Epithelial cell of prostate (primary cell): ENCODE data around the gene NOSTRIN.
A peak's percentile ranks its signal among the peaks of the same experiment; 100 is the strongest.

Experiments
- DNase-seq: peaks from one replicate; pipeline ENCODE4 v3.0.0-alpha.2; 2011; ENCODE audit warnings: low read depth, low spot score
- H3K27ac ChIP-seq: fragments of 450-650 bp; 2 replicates; pipeline ENCODE4 v1.5.1; 2017; ENCODE audit warnings: mild to moderate bottlenecking

Gene NOSTRIN

DNA sequence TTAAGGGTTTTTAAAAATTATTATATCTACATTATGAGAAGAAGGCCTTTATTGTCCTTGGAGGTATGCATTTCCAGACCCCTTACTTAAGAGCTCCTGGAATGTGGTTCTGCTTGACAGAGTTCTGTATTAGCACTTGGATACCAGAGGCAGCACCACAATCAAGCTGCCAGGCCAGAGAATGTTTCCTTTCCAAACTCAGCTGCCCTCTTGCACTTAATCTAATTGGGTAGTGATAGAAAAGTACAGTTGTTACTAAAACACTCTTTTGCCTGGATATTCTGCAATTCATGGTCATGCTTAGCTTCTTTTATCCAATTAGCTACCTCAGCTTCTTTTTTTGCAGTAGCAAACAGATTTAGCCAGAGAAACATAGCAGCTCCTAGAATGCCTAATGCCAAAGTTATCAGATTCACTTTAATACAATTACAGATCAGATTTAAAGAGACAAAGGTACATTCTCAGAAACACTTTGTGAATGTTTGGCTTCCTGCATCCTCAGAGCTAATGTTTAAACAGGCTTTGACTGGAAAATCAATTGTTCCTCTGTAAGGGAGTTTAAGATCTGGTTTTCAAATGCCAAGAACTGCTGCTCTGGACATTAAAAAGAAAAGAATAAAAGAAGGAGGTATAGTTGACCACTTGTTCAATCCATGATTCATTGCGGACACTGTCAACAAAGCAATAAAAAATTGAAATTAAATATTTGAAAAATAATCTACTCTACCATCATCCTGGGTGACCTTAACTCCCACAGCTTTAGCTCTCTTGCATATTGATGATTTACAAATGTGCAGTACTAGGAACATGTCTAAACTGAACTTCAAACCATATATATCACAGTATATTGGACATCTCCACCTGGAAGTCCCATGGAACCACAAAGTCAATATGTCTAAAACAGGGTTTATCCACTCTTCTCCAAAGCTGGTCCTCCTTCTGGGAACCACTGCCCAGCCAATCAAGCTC is 12.8 kb downstream of the NOSTRIN start:
- H3K27ac ChIP-seq = no peak overlapping the region
- DNase-seq = no peak

DNA sequence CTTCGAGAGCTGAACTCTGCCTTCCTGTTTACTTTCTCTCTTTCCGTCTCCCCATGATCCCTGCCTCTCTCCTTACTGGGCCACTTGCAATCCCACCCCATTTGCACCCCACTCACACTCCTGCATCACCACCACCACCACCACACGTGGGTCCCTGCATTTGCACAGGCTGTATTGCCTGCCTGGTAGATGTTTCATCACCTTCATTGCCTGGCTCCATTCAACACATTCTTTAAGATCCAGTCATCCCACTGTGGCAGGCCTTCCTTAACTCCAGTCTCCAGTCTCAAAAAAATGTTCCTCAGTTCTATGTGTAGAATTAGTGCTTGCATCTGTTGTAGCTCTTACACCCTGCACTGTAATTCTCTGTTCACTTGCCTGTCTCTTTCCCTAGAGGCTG is 13.9 kb downstream of the NOSTRIN start:
- H3K27ac ChIP-seq = no peak overlapping the region
- peak; percentile 12 for DNase-seq

DNA sequence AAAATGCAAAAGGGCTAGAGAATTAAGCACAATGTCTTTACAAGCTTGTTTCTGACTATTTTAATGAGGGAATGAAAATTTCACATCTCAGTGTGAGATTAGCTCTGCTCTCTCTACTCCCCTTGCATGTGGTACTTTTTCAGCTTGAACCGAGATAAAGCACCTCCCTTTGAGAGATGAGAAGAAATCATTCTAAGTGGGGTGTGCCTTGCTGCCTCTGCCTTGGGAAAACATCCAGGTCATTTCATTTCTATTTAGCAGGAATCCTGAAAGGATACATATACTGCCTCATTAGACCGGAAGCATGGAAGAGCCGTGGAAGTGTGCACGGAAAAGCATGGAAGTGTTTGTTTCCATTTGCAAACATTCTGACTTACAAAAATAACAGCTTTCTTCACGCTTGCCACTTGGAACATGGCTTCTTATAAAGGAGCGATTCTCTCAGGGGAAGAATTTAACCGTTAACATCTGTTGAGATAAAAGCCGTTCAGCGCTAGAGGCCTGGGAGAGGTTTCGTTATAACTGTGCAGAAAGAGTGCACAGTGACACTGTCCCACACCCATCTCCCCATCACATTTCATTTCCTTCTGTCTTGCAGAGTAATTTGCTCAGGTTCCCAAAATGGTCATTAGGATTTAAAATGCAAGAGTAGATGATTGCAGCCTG is 16.7 kb downstream of the NOSTRIN start:
- DNase-seq = no peak
- no peak overlapping the region for H3K27ac ChIP-seq

DNA sequence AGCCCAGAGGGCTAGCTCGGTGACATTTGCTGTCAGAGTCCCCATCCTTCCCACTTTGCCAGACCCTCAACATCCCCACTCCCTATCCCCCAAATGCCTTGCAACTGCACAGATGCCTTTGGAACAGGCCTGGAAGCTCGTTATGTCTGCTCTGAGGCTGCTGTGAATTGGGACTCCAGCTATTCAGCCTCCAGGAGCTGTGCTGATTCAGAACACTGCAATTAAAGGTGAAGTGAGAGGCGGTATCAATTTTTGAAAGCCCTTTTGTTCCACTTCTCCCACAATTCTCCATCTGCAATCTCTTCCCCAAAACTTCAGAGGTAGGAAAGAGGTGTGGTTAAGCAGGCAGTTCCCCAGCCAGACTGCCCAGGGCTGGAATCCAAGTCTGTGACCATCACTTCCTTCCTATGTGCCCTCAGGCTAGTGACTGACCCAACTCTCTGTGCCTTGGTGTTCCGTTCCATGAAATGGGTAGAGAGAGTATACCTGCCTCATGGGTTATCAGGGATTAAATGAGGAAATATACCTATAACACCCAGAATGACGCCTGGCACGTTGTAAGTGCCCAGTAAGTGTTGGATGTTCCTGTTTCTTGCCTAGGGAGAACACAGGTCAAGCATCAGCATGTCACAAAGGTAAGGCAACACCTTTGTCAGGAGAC is 17.5 kb downstream of the NOSTRIN start:
- no peak for DNase-seq
- H3K27ac ChIP-seq = no peak overlapping the region

DNA sequence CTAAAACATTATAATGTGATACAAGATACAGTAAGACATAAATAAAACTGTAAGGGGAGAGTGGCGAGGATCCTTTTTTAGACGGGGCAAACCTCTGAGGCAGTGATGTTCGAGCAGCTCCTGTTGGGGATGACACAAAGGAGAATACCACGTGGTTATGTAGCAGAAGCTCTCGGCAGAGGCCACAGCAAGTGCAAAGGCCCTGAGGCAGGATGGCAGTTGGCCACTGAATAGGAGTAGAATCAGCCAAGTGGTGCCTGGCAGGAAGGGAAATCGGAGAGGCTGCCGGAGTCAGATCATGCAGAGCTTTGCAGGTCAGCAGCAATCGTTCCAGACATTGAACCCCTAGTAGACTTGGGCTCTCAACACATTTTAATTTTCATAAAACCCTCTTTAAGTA is 19.1 kb downstream of the NOSTRIN start:
- H3K27ac ChIP-seq = no peak overlapping the region
- DNase-seq = no peak

DNA sequence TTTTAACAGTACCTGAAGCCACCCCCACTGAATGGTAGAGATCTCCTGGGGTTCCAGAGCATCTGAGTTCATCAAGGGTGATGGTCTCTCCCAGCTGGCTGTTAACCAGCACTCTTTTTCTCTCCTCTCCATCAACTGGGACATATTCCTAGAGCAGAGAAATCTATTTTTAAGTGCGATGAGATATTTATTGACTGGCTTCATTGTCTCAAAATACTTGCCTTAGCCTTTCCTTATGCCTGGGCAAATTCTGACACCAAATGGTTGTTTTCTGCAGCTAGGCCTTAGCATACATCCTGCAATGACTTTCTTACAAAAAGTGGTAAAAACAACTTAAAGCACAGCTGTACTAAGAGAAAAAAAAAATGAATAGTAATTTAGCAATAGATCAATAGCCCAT is 19.6 kb downstream of the NOSTRIN start:
- no peak overlapping the region for H3K27ac ChIP-seq
- no peak for DNase-seq

DNA sequence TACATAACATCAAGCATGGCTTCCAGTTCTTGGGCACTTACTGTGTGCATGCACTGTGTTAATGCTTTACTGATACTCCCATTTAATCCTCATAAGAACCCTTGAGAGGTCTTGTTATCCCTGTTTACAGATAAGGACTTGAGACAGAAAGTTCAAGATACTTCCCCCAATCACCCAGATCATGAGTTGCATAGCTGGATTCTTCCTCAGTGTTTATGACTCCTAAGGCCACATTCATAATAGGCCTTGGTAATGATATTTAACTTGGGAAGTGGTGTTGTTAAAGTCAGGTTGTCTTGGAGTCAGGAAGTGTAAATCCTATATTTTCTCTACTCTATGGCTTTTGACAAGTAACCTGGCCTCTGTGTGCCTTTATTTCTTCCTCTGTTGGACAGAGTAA is 22.7 kb downstream of the NOSTRIN start:
- no peak overlapping the region for H3K27ac ChIP-seq

DNA sequence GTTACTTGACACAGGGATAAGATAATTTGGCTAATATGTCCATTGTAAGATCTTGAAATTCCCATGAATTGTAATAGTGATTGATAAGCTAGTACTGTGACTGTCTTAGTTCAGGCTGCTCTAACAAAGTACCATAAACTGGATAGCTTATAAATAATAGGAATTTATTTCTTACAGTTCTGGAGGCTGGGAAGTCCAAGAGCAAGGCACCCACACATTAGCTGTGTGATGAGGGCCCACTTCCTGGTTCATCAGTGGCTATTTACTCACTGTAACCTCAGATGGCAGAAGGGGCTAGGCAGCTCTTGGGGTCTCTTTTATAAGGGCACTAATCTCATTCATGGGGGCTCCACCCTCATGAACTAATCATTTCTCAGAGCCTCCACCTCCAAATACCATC is 28.5 kb downstream of the NOSTRIN start:
- H3K27ac ChIP-seq = no peak overlapping the region
- no peak for DNase-seq

More for the DNA sequence above, 22.7 kb downstream of the NOSTRIN start:
- DNase-seq = no peak

DNA sequence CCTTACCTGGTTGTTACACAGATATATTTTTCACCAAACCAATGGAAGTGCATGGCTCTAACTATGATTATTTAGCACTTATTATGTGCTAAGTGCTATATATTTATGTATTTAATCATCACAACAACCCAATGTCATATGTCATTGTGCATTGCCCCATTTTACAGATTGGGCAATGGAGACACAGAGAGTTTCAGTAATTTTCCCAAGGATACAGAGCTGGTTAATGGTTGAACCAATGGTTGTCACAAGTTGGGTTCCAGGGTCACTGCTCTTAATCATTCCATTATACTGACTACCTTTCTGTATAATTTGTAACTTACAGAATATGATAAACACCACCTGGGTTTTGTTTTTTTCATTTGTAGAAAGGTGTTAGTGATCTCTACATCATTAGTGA is 29.2 kb downstream of the NOSTRIN start:
- DNase-seq = no peak
- no peak overlapping the region for H3K27ac ChIP-seq

DNA sequence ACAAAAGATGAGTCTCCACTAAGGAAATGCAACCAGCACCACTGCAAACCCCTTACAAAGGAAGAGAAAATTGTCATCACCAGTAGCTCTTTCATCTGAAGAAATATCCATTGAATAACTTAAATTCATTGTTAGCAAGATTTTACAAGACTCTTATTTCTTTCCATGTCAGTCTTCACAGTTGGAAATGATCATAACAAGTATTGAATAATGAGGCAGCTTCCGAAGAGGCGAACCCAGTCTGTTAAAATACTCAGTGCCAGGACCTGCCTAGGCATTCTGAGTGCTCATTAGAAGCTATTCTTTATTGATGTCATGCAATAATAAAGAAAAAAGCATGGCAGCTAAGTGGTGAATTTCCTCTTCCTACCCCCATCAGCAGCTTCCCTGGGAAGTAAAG is 33.5 kb downstream of the NOSTRIN start:
- H3K27ac ChIP-seq = no peak overlapping the region
- DNase-seq = no peak

DNA sequence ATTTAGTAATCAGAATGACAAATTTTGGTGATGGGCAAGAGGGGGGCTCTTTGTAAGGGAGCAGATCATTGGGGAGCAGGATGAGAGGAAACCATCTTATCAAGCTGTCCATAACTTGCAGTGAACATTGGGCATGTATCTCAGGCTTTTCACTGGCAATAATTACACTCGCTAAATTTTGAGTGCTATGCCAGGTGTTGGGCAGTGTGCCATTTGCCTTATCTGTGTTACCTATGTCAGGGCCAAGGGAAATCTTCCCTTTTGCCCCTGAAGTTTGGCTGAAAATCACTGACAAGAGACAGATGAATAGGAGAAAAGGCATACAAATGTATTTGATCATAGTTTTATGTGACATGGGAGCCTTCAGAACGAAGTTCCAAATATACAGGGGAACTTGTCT is 39.0 kb downstream of the NOSTRIN start:
- DNase-seq = no peak

DNA sequence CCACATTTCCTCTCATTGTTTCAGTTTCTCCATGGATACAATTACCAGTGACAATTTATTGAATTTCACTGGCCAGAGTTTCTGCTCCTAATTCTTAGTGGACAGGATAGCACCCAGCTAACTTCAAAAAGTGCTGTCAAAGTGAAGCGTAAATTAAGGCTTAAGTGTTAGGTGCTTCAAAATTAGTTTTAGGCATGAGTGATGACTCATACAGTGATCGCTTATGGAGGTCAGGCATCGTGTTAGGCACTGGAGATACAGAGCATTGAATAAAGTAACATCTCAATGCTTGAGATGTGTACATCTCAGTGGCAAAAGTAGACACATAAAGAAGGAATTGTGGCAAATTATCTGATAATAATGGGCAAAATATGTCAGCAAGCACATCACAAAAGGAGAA is 40.8 kb downstream of the NOSTRIN start:
- no peak overlapping the region for H3K27ac ChIP-seq

More for the DNA sequence above, 39.0 kb downstream of the NOSTRIN start:
- no peak overlapping the region for H3K27ac ChIP-seq

DNA sequence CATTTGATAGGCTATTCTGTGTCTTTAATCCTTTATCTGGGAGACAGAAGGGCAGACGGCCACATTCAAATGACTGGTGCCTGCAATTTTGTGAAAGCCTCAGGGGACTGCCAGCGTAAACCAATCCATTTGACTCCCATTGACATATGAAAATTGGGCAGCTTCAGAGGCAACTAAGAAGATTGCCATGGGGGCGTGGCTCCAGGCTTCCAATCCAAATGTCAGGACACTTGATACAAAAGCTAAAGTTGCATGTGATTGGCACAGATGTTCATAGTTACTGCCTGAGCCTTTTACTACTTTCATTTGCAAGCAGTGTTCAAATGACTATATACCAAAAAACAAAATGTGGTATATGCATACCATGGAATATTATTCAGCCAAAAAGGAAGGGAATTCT is 45.8 kb downstream of the NOSTRIN start:
- no peak overlapping the region for H3K27ac ChIP-seq
- DNase-seq = no peak

More for the DNA sequence above, 40.8 kb downstream of the NOSTRIN start:
- DNase-seq = no peak

DNA sequence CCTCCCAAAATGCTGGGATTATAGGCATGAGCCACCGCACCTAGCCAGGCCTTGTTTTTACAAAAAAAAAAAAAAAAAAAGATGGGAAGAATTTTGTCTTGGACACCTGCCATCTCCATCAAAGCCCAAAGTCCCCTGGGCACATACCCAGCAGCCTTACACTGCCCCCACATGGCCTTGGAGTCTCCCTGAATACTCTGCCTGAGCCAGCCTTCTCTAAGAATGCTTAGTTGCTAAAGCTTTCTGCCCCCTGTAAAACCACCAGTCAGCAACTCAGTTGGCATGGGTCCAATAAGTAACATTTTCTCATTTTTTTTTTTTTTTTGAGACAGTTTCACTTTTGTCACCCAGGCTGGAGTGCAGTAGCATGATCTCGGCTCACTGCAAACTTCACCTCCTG is 47.2 kb downstream of the NOSTRIN start:
- no peak overlapping the region for H3K27ac ChIP-seq
- DNase-seq = no peak

DNA sequence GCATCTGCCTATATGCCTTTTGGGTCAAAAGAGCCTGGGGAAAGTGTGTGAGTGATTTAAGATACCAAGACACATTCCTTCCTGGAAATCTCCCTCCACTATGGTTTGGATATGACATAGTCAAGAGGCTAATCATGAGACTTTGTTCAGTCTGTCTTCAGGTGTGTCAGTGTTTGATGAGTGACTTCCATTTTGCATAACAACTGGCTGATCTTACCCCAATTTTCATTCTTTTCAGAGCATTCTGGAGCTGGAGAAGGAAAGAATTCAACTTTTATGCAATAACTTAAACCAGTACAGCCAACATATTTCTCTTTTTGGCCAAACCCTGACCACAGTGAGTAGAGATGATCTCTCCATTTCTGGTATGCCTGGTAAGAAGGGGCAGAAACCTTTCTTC is 48.4 kb downstream of the NOSTRIN start:
- H3K27ac ChIP-seq = no peak overlapping the region
- no peak for DNase-seq

DNA sequence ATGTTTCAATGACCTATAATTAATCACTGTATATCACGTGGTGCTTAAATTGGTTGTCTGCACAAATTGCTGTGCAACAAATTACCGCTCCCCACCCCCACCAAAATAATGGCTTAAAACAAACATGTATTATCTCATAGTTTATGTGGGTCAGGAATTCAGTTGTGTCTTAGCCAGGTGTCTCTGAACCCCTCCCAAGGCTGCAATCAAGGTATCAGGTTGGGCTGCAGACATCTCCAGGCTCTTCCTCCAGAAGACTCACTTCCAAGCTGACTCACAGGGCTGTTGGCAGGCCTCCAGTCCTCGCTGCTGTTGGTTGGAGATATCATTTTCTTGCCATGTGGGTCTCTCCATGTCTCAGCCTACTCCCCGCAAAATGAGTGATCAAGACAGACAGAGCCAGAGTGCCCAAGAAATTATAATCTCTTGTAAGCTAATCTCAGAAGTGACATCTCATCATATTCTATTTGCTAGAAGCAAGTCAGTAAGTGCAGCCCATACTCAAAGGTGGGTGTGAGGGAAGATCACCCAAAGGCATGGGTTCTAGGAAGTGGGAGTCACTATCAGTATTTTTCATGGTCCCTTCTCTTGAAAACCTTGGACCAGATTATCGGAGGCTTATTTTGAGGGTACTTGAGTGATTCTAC is 49.4 kb downstream of the NOSTRIN start:
- no peak overlapping the region for H3K27ac ChIP-seq
- DNase-seq = peak; percentile 57

DNA sequence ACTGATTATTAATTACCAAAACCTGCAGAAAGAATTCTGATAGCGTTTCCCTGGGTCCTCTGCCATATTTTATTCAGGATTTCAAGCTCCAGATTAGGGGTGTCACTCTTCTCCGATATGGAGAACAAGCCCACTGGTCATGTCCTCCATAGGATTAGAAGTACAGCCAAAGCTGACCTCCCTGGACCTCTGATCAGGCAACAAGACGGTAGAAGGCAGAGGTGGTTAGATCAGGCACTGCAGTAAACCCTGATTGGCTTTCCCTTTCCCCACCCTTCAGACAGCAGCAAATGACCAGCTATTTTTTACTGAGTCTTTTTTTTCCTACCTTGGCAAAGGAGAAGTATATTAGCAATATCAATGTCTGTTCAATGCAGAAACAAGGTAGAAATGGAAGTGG is 50.0 kb downstream of the NOSTRIN start:
- no peak for DNase-seq
- no peak overlapping the region for H3K27ac ChIP-seq

DNA sequence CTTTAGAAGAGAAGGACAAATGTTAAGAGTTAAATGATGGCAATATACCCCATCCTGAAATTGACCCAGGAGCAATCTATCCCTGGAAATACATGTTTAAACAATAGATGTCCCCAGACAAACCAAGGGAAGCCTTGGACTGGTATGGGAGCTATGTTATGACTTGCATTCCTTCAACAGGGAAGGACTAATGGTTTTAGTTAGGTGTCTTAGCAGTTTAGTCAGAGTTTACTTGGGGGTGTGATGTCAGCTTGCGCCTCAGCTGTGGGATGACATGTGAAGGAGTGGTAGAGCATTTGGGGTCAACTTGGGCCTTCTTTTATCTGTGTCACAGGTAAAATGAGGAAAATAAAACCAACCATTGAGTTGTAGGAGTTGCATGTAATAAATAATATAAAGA is 51.0 kb downstream of the NOSTRIN start:
- peak; percentile 16 for DNase-seq
- no peak overlapping the region for H3K27ac ChIP-seq

DNA sequence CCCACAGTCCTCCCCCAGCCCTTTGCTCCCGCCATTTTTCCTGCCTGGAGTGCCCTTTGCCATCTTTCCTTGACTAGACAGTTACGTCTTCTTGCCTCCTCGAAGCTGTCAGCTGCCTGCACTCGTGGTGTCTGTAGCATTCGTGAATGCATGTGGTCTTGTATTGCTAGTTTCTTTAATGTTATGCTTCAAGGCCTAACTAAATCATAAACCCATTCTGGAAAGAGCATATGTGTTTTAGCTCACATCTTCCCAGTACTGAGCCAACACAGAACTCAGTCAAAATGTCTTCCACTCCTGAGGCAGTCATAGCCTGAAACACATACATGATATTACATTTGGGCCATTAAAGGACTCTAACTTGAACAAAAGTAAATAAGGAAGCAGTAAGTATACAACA is 52.2 kb downstream of the NOSTRIN start:
- no peak overlapping the region for H3K27ac ChIP-seq
- DNase-seq = no peak

DNA sequence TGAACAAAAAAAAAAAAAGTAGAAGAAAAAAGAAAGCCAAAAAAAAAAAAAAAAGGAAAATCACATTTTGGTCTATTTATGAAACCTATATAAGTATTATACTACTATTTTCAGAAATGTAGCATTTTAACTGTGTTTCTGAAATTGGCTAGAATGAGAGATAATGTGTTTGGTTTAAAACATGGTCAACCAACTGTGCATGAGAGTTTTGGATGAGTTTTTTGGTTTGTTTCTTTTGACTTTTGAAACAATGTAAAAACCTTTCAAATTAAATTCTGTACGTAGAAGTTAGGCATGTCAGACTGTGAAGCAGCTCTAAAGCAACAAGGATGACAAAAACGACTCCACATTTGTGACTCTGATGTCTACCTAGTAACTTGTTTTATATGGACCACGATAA is 53.2 kb downstream of the NOSTRIN start:
- no peak for DNase-seq
- no peak overlapping the region for H3K27ac ChIP-seq

DNA sequence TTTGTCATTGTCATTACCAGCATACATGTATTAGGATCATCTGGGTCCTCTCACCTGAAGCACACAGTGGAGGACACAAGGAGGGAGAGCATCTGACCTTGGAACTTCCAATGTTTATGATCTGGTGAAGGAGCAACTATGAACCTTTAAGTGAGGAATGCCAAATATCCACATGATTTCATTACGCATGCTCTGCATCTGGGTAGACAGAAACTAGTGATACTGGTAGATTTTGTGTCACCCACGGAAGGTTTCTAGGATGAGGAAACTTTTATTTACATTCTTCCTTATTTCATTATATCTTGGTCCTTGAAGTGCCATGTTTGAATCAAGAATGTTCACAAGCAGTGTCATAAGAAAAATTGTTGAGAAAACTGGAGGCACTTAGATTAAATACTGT is 55.7 kb downstream of the NOSTRIN start:
- no peak for DNase-seq
- no peak overlapping the region for H3K27ac ChIP-seq
